Testis (tissue), 3 donors: ENCODE results near the gene POLE. TPM values are rescaled to one million over a fixed set of nuclear protein-coding genes. Genes with fewer than 3 reads are reported as not detected.

Experiments
- DNase-seq: peaks from one replicate; pipeline ENCODE4 v3.0.0-alpha.2; 2019
- H3K27ac ChIP-seq, 2 donors: fragments of 200-600 bp; sonication (generic); one replicate each; pipeline ENCODE4 v1.5.1; 2019
- H3K27me3 ChIP-seq: fragments of 200-600 bp; sonication (generic); one replicate; pipeline ENCODE4 v1.5.1; 2019
- H3K36me3 ChIP-seq: fragments of 200-600 bp; sonication (generic); one replicate; pipeline ENCODE4 v1.5.1; 2017; ENCODE audit warnings: low read depth; ENCODE audit errors: missing control alignments
- H3K4me1 ChIP-seq: fragments of 200-600 bp; sonication (generic); one replicate; pipeline ENCODE4 v1.5.1; 2019
- H3K4me3 ChIP-seq, 2 donors: fragments of 200-600 bp; sonication (generic); one replicate each; pipeline ENCODE4 v1.5.1; 2017 to 2019
- H3K9me3 ChIP-seq: fragments of 200-600 bp; sonication (generic); one replicate; pipeline ENCODE4 v1.5.1; 2017
- POLR2A ChIP-seq: fragments of 450-650 bp; IDR thresholded peaks from one replicate; pipeline ENCODE4 v1.6.1; 2017; ENCODE audit warnings: antibody characterized with exemption, mild to moderate bottlenecking, moderate library complexity
- WGBS, 2 donors: methylation state at CpG; one replicate each; pipeline ENCODE4 v1.1.5; 2018; 5-methylcytosine and 5-hydroxymethylcytosine counted together
- intact Hi-C: fragments of 100-400 bp; cut with DNase I; formaldehyde crosslinking; loops from one replicate; pipeline ENCODE4 v1.15.1; 2023; ENCODE audit warnings: low total_unique reads
- polyA plus RNA-seq: library from polyadenylated mRNA; stranded (reverse); fragments of 350-450 nt; fragmentation: Illumina TruSeq; extraction: RNeasy Lipid Tissue Mini Kit (QIAGEN cat#74804); gene quantifications from one replicate; pipeline ENCODE4 v1.2.3, GENCODE V29; 2014; ENCODE audit warnings: low read depth, low replicate concordance; ENCODE audit not compliant: insufficient read depth
- total RNA-seq, 2 donors: library from RNA; depleted of rRNA; stranded (reverse); fragments of >200 nt; gene quantifications; one replicate each; pipeline ENCODE4 v1.2.3, GENCODE V29; 2016
- TF ChIP-seq, protein P1 (sequence below), 3 experiments: fragments of 450-650 bp in 2 of 3; fragments of 200-600 bp in 1 of 3; sonication (generic) in 1 of 3; IDR thresholded peaks; one replicate each; pipeline ENCODE4 v1.5.1; 2016 to 2019; ENCODE audit warnings: antibody characterized with exemption in 3 of 3, mild to moderate bottlenecking in 2 of 3, moderate library complexity in 1 of 3

Gene POLE
- total and polyA plus RNA-seq, 3 donors from 2014 or later, result 76.8 to 288 (median 123) TPM

DNA sequence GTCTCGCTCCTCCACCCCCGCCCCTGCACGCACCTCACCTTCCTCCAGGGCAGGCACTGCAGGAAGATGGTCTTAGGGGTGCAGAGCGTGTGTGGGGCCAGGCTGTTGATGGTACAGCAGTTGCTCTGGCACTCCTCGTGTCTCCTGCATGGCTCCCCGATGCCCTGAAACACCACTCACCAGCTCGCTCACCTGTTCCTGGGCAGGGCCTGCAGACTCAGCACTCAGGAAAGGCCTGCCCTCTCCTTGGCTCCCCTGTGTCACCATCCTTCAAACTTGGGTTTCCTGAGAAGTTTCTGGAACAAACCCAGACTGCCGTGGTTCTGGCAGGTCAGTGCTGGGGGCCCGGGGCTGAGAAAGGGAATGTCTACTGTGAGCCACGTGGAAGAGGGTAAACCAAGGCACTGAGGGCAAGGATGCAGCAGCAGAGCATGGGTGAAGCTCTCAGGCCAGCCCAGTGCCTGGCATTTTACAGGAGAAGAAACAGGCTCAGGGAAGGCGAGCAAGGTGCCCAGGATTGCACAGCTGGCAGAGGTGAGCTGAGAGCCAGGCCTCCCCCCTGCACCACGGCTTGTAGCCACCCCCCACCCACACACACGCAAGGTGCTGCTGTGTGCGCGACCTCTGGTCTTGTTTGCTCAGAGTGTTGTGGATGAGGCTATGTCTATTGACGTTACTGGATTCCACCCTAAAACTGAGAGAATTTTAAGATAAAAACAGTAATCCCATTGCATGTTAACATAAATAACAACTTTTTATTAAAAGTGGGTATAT lies 82.3 kb downstream of the POLE start:
- no peak for TF ChIP-seq POLR2A
- no peak overlapping the region for H3K27ac ChIP-seq
- WGBS, 2 donors, result 86 to 92% methylated on average over 14 to 16 of the region's 16 CpGs
- DNase-seq, result no peak
- no peaks in the 10 kb centered on the region for H3K27me3 ChIP-seq
- H3K36me3 ChIP-seq, result no peaks in the 10 kb centered on the region
- no peak overlapping the region for H3K4me3 ChIP-seq
- no peaks in the 10 kb centered on the region for H3K4me1 ChIP-seq
- H3K9me3 ChIP-seq, result no peaks in the 10 kb centered on the region
- intact Hi-C loops, result loop anchor here (10.0 kb wide), 1 partner anchor 190 kb away; no protein-coding TSS in a partner anchor

DNA sequence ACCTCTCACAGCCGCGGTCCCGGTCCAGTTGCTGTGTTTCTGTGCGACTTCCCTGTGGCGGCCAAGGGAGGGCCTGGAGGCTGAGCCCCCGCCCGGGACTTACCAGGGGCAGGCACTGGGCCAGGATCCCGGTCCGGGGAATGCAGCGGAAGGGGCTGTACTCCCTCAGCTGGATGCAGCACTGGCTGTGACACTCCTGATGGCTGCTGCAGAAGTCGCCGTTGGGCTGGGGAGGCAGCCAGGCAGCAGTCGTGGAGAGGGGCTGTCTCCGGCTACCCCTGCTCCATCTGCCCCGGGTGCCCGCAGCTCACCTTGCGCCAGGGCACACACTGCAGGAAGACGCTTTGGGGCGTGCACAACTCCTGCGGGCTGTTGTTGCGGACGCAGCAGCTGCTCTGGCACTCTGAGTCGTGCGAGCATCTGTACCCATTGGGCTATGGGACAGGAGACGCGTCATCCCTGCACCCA lies 83.0 kb downstream of the POLE start:
- H3K4me3 ChIP-seq, result no peak overlapping the region
- H3K27ac ChIP-seq, result no peak overlapping the region
- 67% methylated on average over 26 of the region's 26 CpGs; no CpG with 5 or more reads in 1 of the 2 donors for WGBS, 2 donors
- DNase-seq, result no peak
- no peaks in the 10 kb centered on the region for H3K4me1 ChIP-seq
- no peaks in the 10 kb centered on the region for H3K27me3 ChIP-seq
- H3K9me3 ChIP-seq, result no peaks in the 10 kb centered on the region
- TF ChIP-seq, protein P1, sequence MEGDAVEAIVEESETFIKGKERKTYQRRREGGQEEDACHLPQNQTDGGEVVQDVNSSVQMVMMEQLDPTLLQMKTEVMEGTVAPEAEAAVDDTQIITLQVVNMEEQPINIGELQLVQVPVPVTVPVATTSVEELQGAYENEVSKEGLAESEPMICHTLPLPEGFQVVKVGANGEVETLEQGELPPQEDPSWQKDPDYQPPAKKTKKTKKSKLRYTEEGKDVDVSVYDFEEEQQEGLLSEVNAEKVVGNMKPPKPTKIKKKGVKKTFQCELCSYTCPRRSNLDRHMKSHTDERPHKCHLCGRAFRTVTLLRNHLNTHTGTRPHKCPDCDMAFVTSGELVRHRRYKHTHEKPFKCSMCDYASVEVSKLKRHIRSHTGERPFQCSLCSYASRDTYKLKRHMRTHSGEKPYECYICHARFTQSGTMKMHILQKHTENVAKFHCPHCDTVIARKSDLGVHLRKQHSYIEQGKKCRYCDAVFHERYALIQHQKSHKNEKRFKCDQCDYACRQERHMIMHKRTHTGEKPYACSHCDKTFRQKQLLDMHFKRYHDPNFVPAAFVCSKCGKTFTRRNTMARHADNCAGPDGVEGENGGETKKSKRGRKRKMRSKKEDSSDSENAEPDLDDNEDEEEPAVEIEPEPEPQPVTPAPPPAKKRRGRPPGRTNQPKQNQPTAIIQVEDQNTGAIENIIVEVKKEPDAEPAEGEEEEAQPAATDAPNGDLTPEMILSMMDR (IDR thresholded peaks at IDR 0.05), result no peak
- TF ChIP-seq POLR2A, result no peak
- intact Hi-C loops, result loop anchor here (10.0 kb wide), 1 partner anchor 189 kb away; no protein-coding TSS in a partner anchor
- H3K36me3 ChIP-seq, result no peaks in the 10 kb centered on the region

DNA sequence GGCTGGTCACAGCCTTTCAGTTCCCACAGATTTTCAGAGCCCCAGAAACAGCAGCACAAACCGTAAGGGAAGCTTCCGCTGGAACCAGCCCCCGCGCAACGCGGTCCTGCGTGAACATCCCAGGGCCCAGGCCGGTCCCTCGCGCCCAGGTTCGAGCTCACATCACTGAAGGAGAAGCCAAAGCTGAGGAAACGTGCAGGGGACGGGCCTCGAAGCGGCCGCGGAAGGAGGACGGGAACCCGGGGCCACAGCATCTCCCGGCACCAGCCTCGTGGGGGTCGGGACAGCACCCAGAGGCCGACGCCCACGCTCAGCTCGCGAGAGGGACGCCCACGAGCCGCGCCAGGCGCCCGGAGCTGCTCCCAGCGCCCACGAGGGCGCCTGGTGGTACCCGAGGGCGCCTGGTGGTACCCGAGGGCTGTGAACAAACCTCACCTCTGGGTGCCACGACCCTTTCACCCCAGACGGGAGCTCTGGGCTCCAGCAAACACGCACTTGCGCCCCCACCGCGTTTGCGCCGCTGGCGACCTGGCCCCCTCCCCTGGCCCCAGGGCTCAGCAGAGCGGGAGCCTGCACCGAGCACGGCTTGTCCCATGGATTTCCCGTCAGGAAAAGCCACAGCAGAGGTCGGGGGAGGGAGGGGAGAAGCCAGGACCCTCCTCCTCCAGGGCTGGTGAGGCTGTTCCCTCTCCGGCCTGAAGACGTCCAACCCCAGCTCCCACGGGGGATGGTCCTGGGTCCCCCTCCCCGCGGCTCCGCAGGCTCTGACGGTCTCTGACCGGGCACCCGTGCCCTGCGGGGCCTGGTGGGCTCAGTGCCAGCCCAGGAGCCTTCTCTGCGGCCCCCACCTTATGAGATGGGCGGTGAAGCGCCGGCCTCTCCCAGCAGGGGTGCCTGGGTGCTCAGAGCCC lies 83.6 kb downstream of the POLE start:
- Histone ChIP-seq H3K4me3 (peak overlapping the region; percentile 9 to 20), H3K27me3 (no peaks in the 10 kb centered on the region), H3K36me3 (no peaks in the 10 kb centered on the region), H3K9me3 (no peaks in the 10 kb centered on the region), H3K4me1 (no peaks in the 10 kb centered on the region), H3K27ac (peak overlapping the region in 1 of 2 donors; percentile 45)
- intact Hi-C loops, result loop anchor here (10.0 kb wide), 1 partner anchor 189 kb away; no protein-coding TSS in a partner anchor
- WGBS, 2 donors, result 47 to 49% methylated on average over 32 to 45 of the region's 67 CpGs
- TF ChIP-seq POLR2A, result no peak
- TF ChIP-seq, protein P1 (IDR thresholded peaks at IDR 0.05), result no peak
- DNase-seq, result no peak

DNA sequence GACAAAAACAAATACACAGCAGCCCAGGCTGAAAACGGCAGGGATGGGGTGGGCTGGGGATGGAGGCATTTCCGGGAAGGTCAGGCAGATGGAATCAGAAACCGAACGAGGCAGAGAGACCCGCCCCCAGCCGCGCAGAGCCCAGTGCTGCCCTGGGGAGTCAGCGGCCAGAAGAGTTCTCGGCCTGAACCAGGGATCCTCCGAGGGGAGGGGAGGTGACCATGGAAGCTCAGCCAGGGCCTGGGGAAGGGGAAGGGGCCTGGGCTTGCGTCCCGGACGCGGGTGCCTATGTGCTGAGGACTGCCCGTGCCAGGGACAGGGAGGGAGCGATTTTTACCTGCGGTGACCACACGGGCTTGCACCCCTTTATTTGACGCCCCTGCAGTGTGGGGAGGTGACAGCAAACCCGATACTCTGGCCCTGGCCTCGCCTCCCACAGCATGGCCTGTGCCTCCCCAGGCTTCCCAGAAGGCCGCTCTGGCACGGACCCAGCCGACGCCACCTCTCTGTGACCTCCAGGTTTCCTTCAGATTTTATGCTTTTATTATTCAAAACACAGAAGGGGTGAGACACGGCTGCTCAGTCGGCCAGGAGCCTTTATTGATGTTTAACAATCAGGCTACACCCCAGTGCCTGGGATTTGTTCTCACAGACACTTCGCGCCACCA lies 84.4 kb downstream of the POLE start:
- Histone ChIP-seq H3K4me1 (no peaks in the 10 kb centered on the region), H3K4me3 (no peak overlapping the region), H3K9me3 (no peaks in the 10 kb centered on the region), H3K27me3 (no peaks in the 10 kb centered on the region), H3K36me3 (no peaks in the 10 kb centered on the region), H3K27ac (peak overlapping the region in 1 of 2 donors; percentile 45)
- WGBS, 2 donors, result 46 to 60% methylated on average over 22 to 29 of the region's 29 CpGs
- DNase-seq, result no peak
- intact Hi-C loops, result loop anchor here (10.0 kb wide), 1 partner anchor 188 kb away; no protein-coding TSS in a partner anchor
- TF ChIP-seq, protein P1 (IDR thresholded peaks at IDR 0.05), result no peak
- no peak for TF ChIP-seq POLR2A
